HG03175 (cell line): Measurements from ENCODE around the gene METTL15.
A peak's percentile ranks its signal among the peaks of the same experiment; 100 is the strongest.
"Not testable (repeated sequence)": the region's sequence is repeated elsewhere in the genome, so short reads cannot be mapped to it uniquely, and the experiment has no call there.

Experiments
- ATAC-seq: cut with Tn5 transposase; IDR thresholded peaks from one replicate; pipeline ENCODE4 v1.9.1; 2021; ENCODE audit warnings: mild to moderate bottlenecking, moderate library complexity; ENCODE audit not compliant: unreplicated experiment

Gene METTL15

GRCh38 chr11:28284196-28284595, 176.0 kb downstream of the METTL15 start:
- ATAC-seq = no peak

- no peak for ATAC-seq
These were observed 181.3 kb downstream of the METTL15 start for GRCh38 chr11:28289444-28289843.

- not testable (repeated sequence) for ATAC-seq
These were observed 182.8 kb downstream of the METTL15 start for GRCh38 chr11:28290995-28291394.

- peak; percentile 86 for ATAC-seq
These were observed 188.2 kb downstream of the METTL15 start for GRCh38 chr11:28296426-28296825.

GRCh38 chr11:28298209-28298608, 190.0 kb downstream of the METTL15 start:
- no peak for ATAC-seq

- no peak for ATAC-seq
These were observed 195.4 kb downstream of the METTL15 start for GRCh38 chr11:28303477-28304191.

GRCh38 chr11:28315440-28315839, 207.3 kb downstream of the METTL15 start:
- no peak for ATAC-seq

GRCh38 chr11:28318871-28319270, 210.7 kb downstream of the METTL15 start:
- ATAC-seq = no peak

- ATAC-seq = no peak
These were observed 215.4 kb downstream of the METTL15 start for GRCh38 chr11:28323621-28324020.

- ATAC-seq = not testable (repeated sequence)
These were observed 224.2 kb downstream of the METTL15 start for GRCh38 chr11:28332393-28332792.

- no peak for ATAC-seq
These were observed 229.5 kb downstream of the METTL15 start for GRCh38 chr11:28337701-28338100.

GRCh38 chr11:28338371-28338770, 230.2 kb downstream of the METTL15 start:
- no peak for ATAC-seq

GRCh38 chr11:28339488-28339887, 231.3 kb downstream of the METTL15 start:
- no peak for ATAC-seq

GRCh38 chr11:28342716-28343115, 234.5 kb downstream of the METTL15 start:
- no peak for ATAC-seq

- no peak for ATAC-seq
These were observed 235.4 kb downstream of the METTL15 start for GRCh38 chr11:28343304-28344233.

GRCh38 chr11:28346209-28346608, 238.0 kb downstream of the METTL15 start:
- no peak for ATAC-seq

- ATAC-seq = no peak
These were observed 238.5 kb downstream of the METTL15 start for GRCh38 chr11:28346721-28347120.

- ATAC-seq = no peak
These were observed 239.2 kb downstream of the METTL15 start for GRCh38 chr11:28347371-28347770.

GRCh38 chr11:28350216-28350615, 242.0 kb downstream of the METTL15 start:
- no peak for ATAC-seq

- no peak for ATAC-seq
These were observed 245.8 kb downstream of the METTL15 start for GRCh38 chr11:28353991-28354390.

- no peak for ATAC-seq
These were observed 258.6 kb downstream of the METTL15 start for GRCh38 chr11:28366549-28367346.
